Esophagus squamous epithelium (tissue), 4 donors: ENCODE data around the gene ARHGAP32.

Experiments used
- POLR2A ChIP-seq, 4 donors: fragments of 450-650 bp; IDR thresholded peaks; one replicate each; pipeline ENCODE4 v1.6.1; 2017; ENCODE audit warnings: antibody characterized with exemption in 4 of 4, mild to moderate bottlenecking in 4 of 4, moderate library complexity in 3 of 4
- TF ChIP-seq, protein P1 (sequence below), 6 experiments: fragments of 450-650 bp in 4 of 6; fragments of 200-600 bp in 2 of 6; sonication (generic) in 2 of 6; IDR thresholded peaks; one replicate each; pipeline ENCODE4 v1.5.1; 2016 to 2019; ENCODE audit warnings: antibody characterized with exemption in 6 of 6, mild to moderate bottlenecking in 4 of 6, moderate library complexity in 4 of 6

DNA sequence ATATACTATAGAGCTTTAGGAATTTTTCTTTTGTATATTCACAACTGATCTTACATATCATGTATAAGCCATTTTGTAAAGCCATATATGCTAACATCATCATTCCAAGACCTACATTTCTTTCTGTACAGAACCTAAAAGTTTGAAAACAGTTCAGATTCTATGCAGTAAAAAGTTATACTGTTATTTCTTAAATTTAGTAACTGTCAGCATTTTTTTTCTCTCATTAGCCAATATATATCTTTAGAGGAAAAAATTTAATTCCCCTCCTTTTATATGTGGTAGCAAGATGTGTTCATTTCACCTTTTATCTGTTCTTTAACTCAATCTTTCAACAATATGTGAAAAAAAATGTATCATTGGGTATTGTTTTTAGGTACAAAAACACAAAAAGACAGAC lies 129.0 kb downstream of the ARHGAP32 start:
- TF ChIP-seq POLR2A (IDR thresholded peaks at IDR 0.05): no peak
- TF ChIP-seq, protein P1, sequence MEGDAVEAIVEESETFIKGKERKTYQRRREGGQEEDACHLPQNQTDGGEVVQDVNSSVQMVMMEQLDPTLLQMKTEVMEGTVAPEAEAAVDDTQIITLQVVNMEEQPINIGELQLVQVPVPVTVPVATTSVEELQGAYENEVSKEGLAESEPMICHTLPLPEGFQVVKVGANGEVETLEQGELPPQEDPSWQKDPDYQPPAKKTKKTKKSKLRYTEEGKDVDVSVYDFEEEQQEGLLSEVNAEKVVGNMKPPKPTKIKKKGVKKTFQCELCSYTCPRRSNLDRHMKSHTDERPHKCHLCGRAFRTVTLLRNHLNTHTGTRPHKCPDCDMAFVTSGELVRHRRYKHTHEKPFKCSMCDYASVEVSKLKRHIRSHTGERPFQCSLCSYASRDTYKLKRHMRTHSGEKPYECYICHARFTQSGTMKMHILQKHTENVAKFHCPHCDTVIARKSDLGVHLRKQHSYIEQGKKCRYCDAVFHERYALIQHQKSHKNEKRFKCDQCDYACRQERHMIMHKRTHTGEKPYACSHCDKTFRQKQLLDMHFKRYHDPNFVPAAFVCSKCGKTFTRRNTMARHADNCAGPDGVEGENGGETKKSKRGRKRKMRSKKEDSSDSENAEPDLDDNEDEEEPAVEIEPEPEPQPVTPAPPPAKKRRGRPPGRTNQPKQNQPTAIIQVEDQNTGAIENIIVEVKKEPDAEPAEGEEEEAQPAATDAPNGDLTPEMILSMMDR (IDR thresholded peaks at IDR 0.05): no peak
